HTR-8/SVneo (cell line): ENCODE results near the gene UGT1A6.
"Not testable (repeated sequence)": the region's sequence is repeated elsewhere in the genome, so short reads cannot be mapped to it uniquely, and the experiment has no call there.

Experiments
- DNase-seq: peaks from one replicate; pipeline ENCODE4 v3.0.0; 2011; ENCODE audit warnings: low spot score, mixed read lengths; ENCODE audit not compliant: insufficient read length
- FAIRE-seq: peaks from 2 replicates; lab custom pipeline; 2011; peaks lifted over from hg19 to GRCh38; lab: Jason Lieb, UNC

The UGT1A6 gene

GRCh38 chr2:233681521-233682099, 11.1 kb upstream of the UGT1A6 start, which contains the start of gene UGT1A7:
Gene UGT1A7 (plus strand): TSS chr2:233681901. CDS start chr2:233681938, 37 bp downstream.
- DNase-seq (no peak), FAIRE-seq (no peak)

GRCh38 chr2:233684640-233685039, 8.1 kb upstream of the UGT1A6 start:
- no peak for DNase-seq
- FAIRE-seq, result no peak

- DNase-seq, result no peak
- FAIRE-seq, result no peak
Observed at GRCh38 chr2:233686928-233687327, 5.8 kb upstream of the UGT1A6 start.

GRCh38 chr2:233688341-233688740, 4.3 kb upstream of the UGT1A6 start:
- FAIRE-seq (no peak), DNase-seq (no peak)

- FAIRE-seq (no peak), DNase-seq (no peak)
Observed at GRCh38 chr2:233689031-233689430, 3.7 kb upstream of the UGT1A6 start.

GRCh38 chr2:233689501-233689900, 3.2 kb upstream of the UGT1A6 start:
- DNase-seq, result no peak
- no peak for FAIRE-seq

GRCh38 chr2:233690444-233690843, 2.2 kb upstream of the UGT1A6 start:
- no peak for DNase-seq
- FAIRE-seq, result no peak

GRCh38 chr2:233691443-233692433, 952 bp upstream of the UGT1A6 start:
- DNase-seq, result no peak

GRCh38 chr2:233693963-233694362, 1.3 kb downstream of the UGT1A6 start:
- FAIRE-seq (no peak), DNase-seq (no peak)

More at GRCh38 chr2:233691443-233692433, 952 bp upstream of the UGT1A6 start:
- no peak for FAIRE-seq

GRCh38 chr2:233698740-233699139, 6.0 kb downstream of the UGT1A6 start:
- FAIRE-seq, result no peak
- no peak for DNase-seq

GRCh38 chr2:233699424-233700027, 6.8 kb downstream of the UGT1A6 start:
- no peak for DNase-seq
- no peak for FAIRE-seq

GRCh38 chr2:233700028-233700635, 7.4 kb downstream of the UGT1A6 start:
- no peak for DNase-seq
- no peak for FAIRE-seq

- FAIRE-seq, DNase-seq: not testable (repeated sequence)
Observed at GRCh38 chr2:233700842-233701241, 8.2 kb downstream of the UGT1A6 start.

- no peak for DNase-seq
- no peak for FAIRE-seq
Observed at GRCh38 chr2:233702238-233702637, 9.5 kb downstream of the UGT1A6 start.

GRCh38 chr2:233705911-233706506, 13.3 kb downstream of the UGT1A6 start:
- no peak for DNase-seq
- FAIRE-seq, result no peak

GRCh38 chr2:233706720-233707119, 14.0 kb downstream of the UGT1A6 start:
- DNase-seq (no peak), FAIRE-seq (no peak)

- FAIRE-seq (no peak), DNase-seq (no peak)
Observed at GRCh38 chr2:233707940-233708644, 15.4 kb downstream of the UGT1A6 start.

GRCh38 chr2:233708942-233709341, 16.3 kb downstream of the UGT1A6 start:
- no peak for DNase-seq
- FAIRE-seq, result no peak

GRCh38 chr2:233711312-233712008, 18.8 kb downstream of the UGT1A6 start:
- FAIRE-seq (peak; percentile 75), DNase-seq (peak; percentile 69)
